A549 (cell line): Measurements from ENCODE around the gene TENT5C. TPM values are rescaled to one million over a fixed set of nuclear protein-coding genes. Genes with fewer than 3 reads are reported as not detected.
A peak's percentile ranks its signal among the peaks of the same experiment; 100 is the strongest.
"Not testable (repeated sequence)": the region's sequence is repeated elsewhere in the genome, so short reads cannot be mapped to it uniquely, and the experiment has no call there.

Experiments used
- ATAC-seq, 2 experiments: fragments of 200-7000 bp in 1 of 2; fragments of >200 bp in 1 of 2; cut with Nextera tagmentation in 1 of 2; cut with Tn5 transposase in 1 of 2; 3 replicates each; pipeline versions ENCODE4 v1.8.0 to v1.9.1; 2018 to 2020; ENCODE audit warnings: mild to moderate bottlenecking in 1 of 2, moderate library complexity in 1 of 2
- CTCF ChIA-PET: fragments of 300-600 bp; sonication (Branson Sonifier 250); formaldehyde crosslinking; extraction: SDS; loops from one replicate; lab custom pipeline; 2021; ENCODE audit warnings: antibody characterized with exemption, inconsistent platforms; lab: Yijun Ruan, JAX
- POLR2A ChIA-PET: fragments of 350-600 bp; formaldehyde crosslinking; extraction: SDS; loops from one replicate; lab custom pipeline; 2021; ENCODE audit warnings: antibody characterized with exemption, inconsistent platforms; lab: Yijun Ruan, JAX
- DNase-seq, 2 experiments: peaks; one replicate each; pipeline versions ENCODE4 v3.0.0 to v3.0.0-alpha.2; 2011 to 2016; ENCODE audit warnings: low read depth in 1 of 2, low spot score in 1 of 2
- FAIRE-seq: peaks from 2 replicates; lab custom pipeline; 2011; peaks lifted over from hg19 to GRCh38; lab: Jason Lieb, UNC
- H3K27ac ChIP-seq, 2 experiments: fragments of >200 bp; sonication (Bioruptor Twin); formaldehyde crosslinking; 3 replicates each; pipeline ENCODE4 v1.5.1; 2016 to 2017
- H3K4me1 ChIP-seq: fragments of >200 bp; sonication (Bioruptor Twin); formaldehyde crosslinking; 3 replicates; pipeline ENCODE4 v1.6.1; 2016
- H3K4me2 ChIP-seq: fragments of >200 bp; sonication (Bioruptor Twin); formaldehyde crosslinking; 3 replicates; pipeline ENCODE4 v1.6.1; 2016
- H3K4me3 ChIP-seq: fragments of >200 bp; sonication (Bioruptor Twin); formaldehyde crosslinking; 3 replicates; pipeline ENCODE4 v1.5.1; 2016
- H3K9me3 ChIP-seq: fragments of >200 bp; sonication (Bioruptor Twin); formaldehyde crosslinking; 3 replicates; pipeline ENCODE4 v1.6.1; 2016
- BCL3 ChIP-seq: fragments of >200 bp; sonication (Bioruptor Twin); formaldehyde crosslinking; IDR thresholded peaks from 3 replicates; pipeline ENCODE4 v1.6.1; 2016
- CHD2 ChIP-seq: fragments of 150-350 bp; IDR thresholded peaks from 2 replicates; pipeline ENCODE4 v1.6.1; 2014; ENCODE audit warnings: low read length; ENCODE audit not compliant: partially characterized antibody
- ESRRA ChIP-seq: fragments of 150-350 bp; IDR thresholded peaks from 2 replicates; pipeline ENCODE4 v1.6.1; 2014; ENCODE audit warnings: mild to moderate bottlenecking, low read length, borderline replicate concordance
- FOSL2 ChIP-seq, 2 experiments: fragments of 450-650 bp in 1 of 2; fragments of >200 bp in 1 of 2; sonication (Bioruptor Twin) in 1 of 2; formaldehyde crosslinking; IDR thresholded peaks; 2 replicates each; pipeline versions ENCODE4 v1.5.0 to v1.6.1; 2016 to 2020; ENCODE audit warnings: mild to moderate bottlenecking in 1 of 2, moderate library complexity in 1 of 2
- HDAC2 ChIP-seq: fragments of 200-600 bp; sonication (generic); IDR thresholded peaks from 2 replicates; pipeline ENCODE4 v1.6.1; 2016
- HMGXB4 ChIP-seq: fragments of 250-450 bp; sonication (Bioruptor Pico); IDR thresholded peaks from 2 replicates; pipeline ENCODE4 v1.5.0; 2021; ENCODE audit warnings: mild to moderate bottlenecking, moderate library complexity, borderline replicate concordance
- HOXB5 ChIP-seq: fragments of 250-450 bp; sonication (Bioruptor Pico); IDR thresholded peaks from 2 replicates; pipeline ENCODE4 v1.5.0; 2020; ENCODE audit warnings: mild to moderate bottlenecking, moderate library complexity
- MAFK ChIP-seq: fragments of 450-650 bp; IDR thresholded peaks from 2 replicates; pipeline ENCODE4 v1.6.1; 2014; ENCODE audit not compliant: partially characterized antibody
- POLR2A ChIP-seq: IDR thresholded peaks from 2 replicates; pipeline ENCODE4 v1.6.1; 2012; ENCODE audit warnings: mild to moderate bottlenecking, low read length
- WGBS: methylation state at CpG from one replicate; pipeline ENCODE4 v1.1.6; 2017; ENCODE audit errors: missing lambda C conversion rate; 5-methylcytosine and 5-hydroxymethylcytosine counted together
- polyA minus RNA-seq: library from RNA; depleted of rRNA, polyadenylated mRNA; stranded (reverse); fragments of >200 nt; gene quantifications from 2 replicates; pipeline ENCODE4 v1.2.3, GENCODE V29; 2011; rRNA and poly(A)+ RNA removed
- polyA plus RNA-seq, 4 experiments: library from polyadenylated mRNA; depleted of rRNA in 3 of 4; stranded (reverse); fragments of >200 nt; fragmentation: RNase III in 1 of 4; extraction: RNeasy Plus Mini Kit Qiagen cat#74134 plus additional on column Dnase treatment in 1 of 4; gene quantifications; 2 replicates in 3 of 4; 3 replicates in 1 of 4; pipeline ENCODE4 v1.2.3, GENCODE V29; 2011 to 2017
- TF ChIP-seq, protein P1 (sequence below): IDR thresholded peaks from 2 replicates; pipeline ENCODE4 v1.6.1; 2012; ENCODE audit warnings: low read depth, borderline replicate concordance
- TF ChIP-seq, protein P2 (sequence below): fragments of 450-650 bp; IDR thresholded peaks from 2 replicates; pipeline ENCODE4 v1.6.1; 2014; ENCODE audit warnings: antibody characterized with exemption

The TENT5C gene
- polyA plus RNA-seq (2011; rRNA removed) (0.17 and 0.26 TPM in 2 replicates), polyA plus RNA-seq (2017; fragmentation: RNase III; extraction: RNeasy Plus Mini Kit Qiagen cat#74134 plus additional on column Dnase treatment) (0.08 to 0.14 TPM (median 0.11 TPM) in 3 replicates), polyA minus RNA-seq (0.44 and 0.95 TPM in 2 replicates)
- polyA plus RNA-seq (2012; cell fraction: cytosol; rRNA removed): 0.03 and 0.05 TPM in 2 replicates
- polyA plus RNA-seq (2012; cell fraction: nucleus; rRNA removed): 0.04 and 0.06 TPM in 2 replicates

- CTCF ChIA-PET: interaction anchor here (0.8 to 1.0 kb wide), 2 partner anchors 71 to 150 kb away, joined by 3 to 5 read pairs; no protein-coding TSS in a partner anchor
- under 1% methylated on average over 22 of the region's 79 CpGs for WGBS
- TF ChIP-seq, protein P1, sequence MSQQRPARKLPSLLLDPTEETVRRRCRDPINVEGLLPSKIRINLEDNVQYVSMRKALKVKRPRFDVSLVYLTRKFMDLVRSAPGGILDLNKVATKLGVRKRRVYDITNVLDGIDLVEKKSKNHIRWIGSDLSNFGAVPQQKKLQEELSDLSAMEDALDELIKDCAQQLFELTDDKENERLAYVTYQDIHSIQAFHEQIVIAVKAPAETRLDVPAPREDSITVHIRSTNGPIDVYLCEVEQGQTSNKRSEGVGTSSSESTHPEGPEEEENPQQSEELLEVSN: 0 out of 2 replicates have a peak, but pooled peaks have one; percentile 0
- 0 out of 2 replicates have a peak, but pooled peaks have one; percentile 33 for TF ChIP-seq HDAC2
- TF ChIP-seq HMGXB4 (CRISPR knock-in tag): no peak
- no peak for TF ChIP-seq CHD2
- TF ChIP-seq POLR2A: peak; percentile 85
- 0 out of 3 replicates have a peak, but pooled peaks have one; percentile 21 for TF ChIP-seq BCL3
- TF ChIP-seq, all 56 proteins: peak for 4
- POLR2A ChIA-PET: interaction anchor here (0.8 to 1.1 kb wide), 2 partner anchors 149 to 153 kb away, joined by 5 to 8 read pairs; no protein-coding TSS in a partner anchor
- peak; percentile 86 to 91 for DNase-seq
- H3K4me2 ChIP-seq: peak within 1 kb of the TSS; percentile 92
- H3K4me3 ChIP-seq: peak within 1 kb of the TSS; percentile 62
- ATAC-seq: peak; percentile 86 to 96
- FAIRE-seq: no peak
- peak within 1 kb of the TSS; percentile 11 to 75; a peak in 5 of 6 replicates for H3K27ac ChIP-seq
- no peaks in the 10 kb centered on the region for H3K9me3 ChIP-seq
- 0 out of 3 replicates have a peak, but pooled peaks cover 4% of the 10 kb centered on the region for H3K4me1 ChIP-seq
These were observed at the start of gene TENT5C for GRCh38 chr1:117605774-117606648. Gene TENT5C, plus strand, starts transcription at chr1:117606048. Its CDS starts 16,821 bp downstream, at chr1:117622869.

GRCh38 chr1:117556341-117556740 is 49.5 kb upstream of the TENT5C start:
- Histone ChIP-seq H3K27ac (no peak overlapping the region), H3K9me3 (no peaks in the 10 kb centered on the region), H3K4me1 (no peaks in the 10 kb centered on the region), H3K4me3 (no peak overlapping the region), H3K4me2 (no peak overlapping the region)
- no peak for TF ChIP-seq ESRRA
- no peak for TF ChIP-seq HOXB5 (CRISPR knock-in tag)
- no peak for TF ChIP-seq FOSL2 (IDR thresholded peaks at IDR 0.05)
- no peak for TF ChIP-seq FOSL2 (CRISPR knock-in tag; IDR thresholded peaks at IDR 0.05)
- TF ChIP-seq, protein P2, sequence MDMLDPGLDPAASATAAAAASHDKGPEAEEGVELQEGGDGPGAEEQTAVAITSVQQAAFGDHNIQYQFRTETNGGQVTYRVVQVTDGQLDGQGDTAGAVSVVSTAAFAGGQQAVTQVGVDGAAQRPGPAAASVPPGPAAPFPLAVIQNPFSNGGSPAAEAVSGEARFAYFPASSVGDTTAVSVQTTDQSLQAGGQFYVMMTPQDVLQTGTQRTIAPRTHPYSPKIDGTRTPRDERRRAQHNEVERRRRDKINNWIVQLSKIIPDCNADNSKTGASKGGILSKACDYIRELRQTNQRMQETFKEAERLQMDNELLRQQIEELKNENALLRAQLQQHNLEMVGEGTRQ: no peak
- TF ChIP-seq HMGXB4 (CRISPR knock-in tag): no peak
- ChIA-PET POLR2A (no interaction called here), CTCF (interaction anchor here (0.8 to 1.4 kb wide), 2 partner anchors 15 to 203 kb away, joined by 3 to 4 read pairs; no protein-coding TSS in a partner anchor)
- FAIRE-seq (no peak), DNase-seq (no peak), ATAC-seq (no peak)

DNA sequence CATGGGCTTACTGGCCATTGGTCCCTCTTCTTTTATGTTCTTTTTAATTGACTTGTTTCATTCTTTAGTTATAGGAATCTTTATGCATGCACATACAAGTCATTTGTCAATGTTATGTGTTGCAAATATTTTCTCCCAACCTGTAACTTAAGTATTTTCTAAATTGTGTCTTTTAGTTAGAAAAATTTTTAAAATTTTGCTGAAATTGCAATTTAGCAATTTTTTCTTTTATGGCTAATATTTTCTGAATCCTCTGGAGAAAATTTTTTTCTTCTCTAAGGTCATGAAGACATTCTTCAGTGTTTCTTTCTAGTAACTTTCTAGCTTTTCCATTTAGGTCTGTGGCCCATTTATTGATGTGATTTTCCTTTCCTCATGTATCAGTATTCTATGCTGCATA is 48.9 kb upstream of the TENT5C start:
- POLR2A ChIA-PET: no interaction called here
- DNase-seq: no peak
- Histone ChIP-seq H3K27ac (no peak overlapping the region), H3K4me1 (no peaks in the 10 kb centered on the region), H3K4me3 (no peak overlapping the region), H3K9me3 (no peaks in the 10 kb centered on the region), H3K4me2 (no peak overlapping the region)
- peak; percentile 77 for TF ChIP-seq MAFK
- no peak for TF ChIP-seq HMGXB4 (CRISPR knock-in tag)
- ATAC-seq: no peak
- CTCF ChIA-PET: interaction anchor here (1.4 to 1.5 kb wide), 2 partner anchors 14 to 35 kb away, joined by 3 read pairs; no protein-coding TSS in a partner anchor
- no peak for FAIRE-seq

DNA sequence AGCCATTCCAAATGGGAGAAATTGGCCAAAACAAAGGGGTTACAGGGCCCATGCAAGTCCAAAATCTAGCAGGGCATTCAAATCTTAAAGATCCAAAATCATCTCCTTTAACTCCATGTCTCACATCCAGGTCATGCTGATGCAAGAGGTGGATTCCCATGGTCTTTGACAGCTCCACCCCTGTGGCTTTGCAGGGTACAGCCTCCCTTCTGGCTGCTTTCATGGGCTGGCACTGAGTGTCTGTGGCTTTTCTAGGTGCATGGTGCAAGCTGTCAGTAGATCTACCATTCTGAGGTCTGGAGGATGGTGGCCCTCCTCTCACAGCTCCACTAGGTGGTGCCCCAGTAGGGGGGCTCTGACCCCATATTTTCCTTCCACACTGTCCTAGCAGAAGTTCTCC is 47.4 kb upstream of the TENT5C start:
- FAIRE-seq, POLR2A ChIA-PET, DNase-seq, H3K9me3 ChIP-seq, H3K4me3 ChIP-seq, H3K27ac ChIP-seq, H3K4me1 ChIP-seq, H3K4me2 ChIP-seq, ATAC-seq: not testable (repeated sequence)
- CTCF ChIA-PET: interaction anchor here (1.5 kb wide), 1 partner anchor 33 kb away, joined by 3 read pairs; no protein-coding TSS in a partner anchor
